GM18511 (cell line): ENCODE measurements around the gene SUPT4H1.
"Not testable (repeated sequence)": the region's sequence is repeated elsewhere in the genome, so short reads cannot be mapped to it uniquely, and the experiment has no call there.

Source experiments
- ATAC-seq: cut with Tn5 transposase; IDR thresholded peaks from one replicate; pipeline ENCODE4 v1.9.1; 2021; ENCODE audit warnings: mild to moderate bottlenecking, moderate library complexity; ENCODE audit not compliant: unreplicated experiment

SUPT4H1 gene

DNA sequence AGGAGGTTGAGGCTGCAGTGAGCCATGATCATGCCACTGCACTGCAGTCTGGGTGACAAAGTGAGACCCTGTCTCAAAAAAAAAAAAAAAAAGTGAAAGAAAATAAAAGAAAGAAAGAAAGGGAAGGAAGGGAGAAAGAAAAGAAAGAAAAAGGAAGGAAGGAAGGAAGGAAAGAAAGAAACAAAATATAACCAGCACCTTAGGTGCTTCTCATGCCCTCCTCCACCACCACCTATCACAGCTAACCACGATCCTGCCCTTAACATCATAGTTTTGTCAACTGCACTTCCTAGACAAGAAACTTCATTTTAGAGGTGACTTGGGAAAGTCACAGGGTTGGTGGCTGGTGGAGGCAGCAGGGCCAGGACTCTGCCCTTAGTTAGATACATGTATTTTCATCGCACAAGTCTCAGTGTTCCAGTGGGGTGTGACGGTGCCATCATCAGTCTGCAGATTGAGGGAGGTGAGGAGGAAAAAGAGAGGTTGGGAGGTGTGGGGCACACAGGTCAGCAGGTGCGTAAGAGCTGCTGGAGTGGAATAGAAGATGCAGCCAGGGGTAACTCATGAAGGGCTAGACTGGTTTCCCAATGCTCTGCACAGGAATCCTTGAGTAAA, 10.0 kb downstream of the SUPT4H1 start:
- no peak for ATAC-seq

DNA sequence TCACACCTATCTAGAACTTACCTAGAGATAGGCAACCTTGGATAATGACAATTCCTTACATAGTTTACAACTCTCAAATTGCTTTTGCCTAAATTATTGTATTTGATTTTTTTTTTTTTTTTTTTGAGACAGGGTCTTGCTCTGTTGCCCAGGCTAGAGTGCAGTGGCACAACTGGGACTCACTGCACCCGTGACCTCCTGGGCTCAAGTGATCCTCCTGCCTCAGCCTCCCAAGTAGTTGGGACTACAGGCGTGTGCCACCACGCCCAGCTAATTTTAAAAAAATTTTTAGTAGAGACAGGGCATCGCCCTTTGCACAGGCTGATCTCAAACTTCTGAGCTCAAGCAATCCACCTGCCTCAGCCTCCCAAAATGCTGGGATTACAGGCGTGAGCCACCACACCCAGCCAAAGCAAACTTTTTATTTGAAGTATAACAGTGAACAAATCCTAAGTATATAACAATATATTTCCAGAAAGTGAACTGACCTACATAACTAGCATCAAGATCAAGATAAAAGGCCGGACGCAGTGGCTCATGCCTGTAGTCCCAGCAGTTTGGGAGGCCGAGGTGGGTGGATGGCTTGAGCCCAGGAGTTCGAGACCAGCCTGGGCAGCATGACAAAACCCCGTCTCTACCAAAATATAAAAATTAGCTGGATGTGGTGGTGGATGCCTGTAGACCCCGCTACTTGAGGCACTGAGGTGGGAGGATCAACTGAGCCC, 10.7 kb downstream of the SUPT4H1 start:
- not testable (repeated sequence) for ATAC-seq

DNA sequence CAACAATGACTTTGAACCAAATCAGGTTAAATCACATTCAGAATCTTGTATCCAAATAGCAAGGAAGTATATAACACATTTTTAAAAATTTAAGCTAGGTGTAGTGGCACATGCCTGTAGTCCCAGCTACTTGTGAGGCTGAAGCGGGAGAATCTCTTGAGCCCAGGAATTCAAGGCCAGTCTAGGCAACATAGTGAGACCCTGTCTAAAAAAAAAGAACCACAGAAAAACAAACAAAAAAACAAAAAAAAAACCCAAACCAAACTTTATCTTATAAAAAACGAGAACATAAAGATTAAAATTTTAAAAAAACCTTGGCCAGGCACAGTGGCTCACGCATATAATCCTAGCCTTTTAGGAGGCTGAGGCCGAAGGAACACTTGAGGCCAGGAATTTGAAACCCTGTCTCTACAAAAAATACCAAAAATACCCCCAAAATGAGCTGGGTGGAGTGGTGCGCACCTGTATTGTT, 11.6 kb downstream of the SUPT4H1 start:
- no peak for ATAC-seq

DNA sequence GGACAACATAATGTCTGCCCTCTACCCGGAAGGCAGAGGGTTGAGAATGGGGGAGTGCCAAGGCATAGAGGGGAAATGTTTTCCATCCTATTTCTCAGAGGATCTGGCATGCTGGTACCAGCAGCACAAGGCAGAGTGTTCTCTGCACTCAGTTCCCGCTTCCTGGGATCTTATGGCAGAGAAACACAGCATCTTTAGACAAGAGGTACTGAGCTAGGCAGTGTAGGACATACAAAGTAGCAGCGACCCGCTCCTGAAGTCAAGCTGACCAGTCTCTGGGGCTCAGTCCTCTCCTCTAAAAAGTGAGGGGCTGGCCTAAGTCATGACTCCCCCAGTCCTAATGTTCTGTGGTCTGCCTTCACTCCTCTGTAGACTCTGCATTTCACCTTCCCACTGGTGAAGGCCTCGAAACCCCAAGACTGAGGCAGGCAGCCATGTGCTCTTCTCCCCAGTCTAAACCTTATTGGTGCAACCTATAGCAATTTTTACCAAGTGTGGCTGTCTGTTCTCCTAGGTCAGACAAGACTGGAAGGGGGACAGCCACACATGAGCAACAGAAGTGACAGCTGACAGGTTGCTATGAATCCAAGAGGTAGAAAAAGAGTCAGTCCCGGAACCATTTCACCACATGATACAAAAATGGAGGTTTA, 12.1 kb downstream of the SUPT4H1 start:
- no peak for ATAC-seq

DNA sequence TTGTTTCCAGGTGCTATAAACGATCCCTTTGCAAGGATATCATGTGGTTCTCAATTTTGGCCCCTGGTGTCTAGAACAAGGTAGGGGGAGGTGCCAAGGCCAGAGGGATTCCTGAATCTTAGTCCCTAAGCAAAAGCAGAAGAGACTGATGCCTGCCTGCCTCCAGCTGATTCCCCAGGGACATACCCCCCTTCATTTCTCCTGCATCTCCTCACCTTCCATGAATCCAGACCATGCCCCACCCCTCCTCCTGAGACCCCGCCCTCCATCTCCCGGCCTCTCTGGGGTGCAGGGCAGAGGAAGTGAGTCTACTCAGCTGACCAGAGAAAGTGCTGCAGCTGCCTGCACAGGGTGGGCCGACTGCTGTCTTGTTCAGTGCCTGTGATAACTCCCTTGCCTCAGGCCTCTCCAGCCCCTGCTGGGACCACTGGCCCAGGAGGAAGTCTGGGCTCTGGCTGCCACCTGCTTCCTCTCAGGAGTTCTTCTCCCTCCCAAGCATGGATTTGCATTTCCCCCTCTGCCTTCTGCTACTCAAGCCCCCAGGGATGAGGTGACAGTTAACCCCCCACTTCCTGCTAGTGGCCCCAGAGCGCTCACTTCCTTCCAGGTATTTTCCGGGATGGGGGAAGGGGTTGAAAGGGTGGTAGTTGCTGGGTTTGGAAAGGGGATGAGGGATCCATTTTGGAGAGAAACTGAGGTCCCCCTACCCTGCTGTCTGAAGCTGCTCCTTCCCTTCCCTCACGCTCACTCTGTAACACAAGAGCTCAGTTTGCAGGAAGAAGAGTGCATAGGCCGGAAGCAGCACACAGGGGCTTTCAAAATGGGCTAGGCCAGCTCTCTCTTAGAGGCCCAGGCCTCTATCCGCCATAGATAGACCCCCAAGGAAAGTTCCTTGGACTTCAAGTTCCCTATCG, 12.9 kb downstream of the SUPT4H1 start:
- ATAC-seq: peak; percentile 36

DNA sequence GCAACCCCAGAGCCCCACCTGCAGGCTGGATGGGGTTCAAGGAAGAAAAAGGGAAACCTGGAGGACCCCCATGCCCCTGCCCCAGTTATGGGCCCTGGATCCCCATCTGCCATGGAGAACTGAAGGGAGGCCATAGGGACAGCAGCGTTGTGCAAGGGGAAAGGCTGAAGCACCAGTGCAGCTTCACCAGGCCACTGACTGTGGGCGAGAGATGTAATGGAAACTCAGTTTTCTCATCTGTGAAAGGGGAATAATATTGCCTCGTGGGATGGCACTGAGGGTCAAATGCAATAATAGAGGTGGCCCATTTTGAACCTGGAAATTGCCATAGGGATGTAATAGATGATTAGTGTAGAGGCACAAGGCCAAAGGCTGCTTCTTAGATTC, 13.6 kb downstream of the SUPT4H1 start:
- ATAC-seq: peak; percentile 1

DNA sequence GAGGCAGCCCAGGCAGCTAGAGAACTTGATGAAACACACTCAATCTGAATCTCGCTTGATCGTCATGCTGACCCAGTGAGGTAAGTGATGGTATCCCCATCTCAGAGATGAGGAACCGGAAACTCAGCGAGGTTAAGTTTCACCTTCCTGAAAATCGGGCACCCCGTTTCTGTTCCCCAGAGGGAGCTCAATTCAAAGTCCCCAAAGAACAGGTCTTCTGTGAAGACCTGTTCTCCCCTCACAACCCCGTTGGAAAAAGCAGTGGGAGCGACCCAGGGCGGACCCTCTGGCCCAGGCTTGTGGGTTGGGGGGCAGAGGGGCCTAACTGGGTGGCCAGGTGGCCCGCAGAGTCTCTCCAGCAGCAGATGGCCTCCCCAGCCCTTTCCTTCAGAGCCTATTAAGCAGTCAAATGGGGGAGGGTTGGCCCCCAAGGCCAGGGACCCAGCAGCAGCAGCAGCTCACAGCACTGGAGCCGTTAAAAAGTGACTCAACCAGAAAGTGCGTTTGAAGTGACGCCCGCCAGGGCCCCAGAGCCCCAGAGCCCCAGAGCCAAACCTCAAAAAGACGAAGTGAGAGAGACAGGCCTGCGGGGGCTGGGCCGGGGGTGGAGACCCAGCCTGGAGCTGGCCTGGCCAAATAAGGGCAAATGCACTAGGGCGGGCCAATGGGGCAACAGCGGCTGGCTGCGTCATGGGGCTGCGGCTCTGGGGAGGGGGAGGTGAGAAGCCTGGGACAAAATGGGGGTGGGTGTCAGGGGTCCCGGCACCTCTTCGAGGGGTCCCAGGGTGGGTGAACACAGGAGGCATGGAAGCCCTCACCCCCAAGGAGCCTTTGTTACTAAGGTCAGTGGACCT, 14.2 kb downstream of the SUPT4H1 start:
- peak; percentile 62 for ATAC-seq

DNA sequence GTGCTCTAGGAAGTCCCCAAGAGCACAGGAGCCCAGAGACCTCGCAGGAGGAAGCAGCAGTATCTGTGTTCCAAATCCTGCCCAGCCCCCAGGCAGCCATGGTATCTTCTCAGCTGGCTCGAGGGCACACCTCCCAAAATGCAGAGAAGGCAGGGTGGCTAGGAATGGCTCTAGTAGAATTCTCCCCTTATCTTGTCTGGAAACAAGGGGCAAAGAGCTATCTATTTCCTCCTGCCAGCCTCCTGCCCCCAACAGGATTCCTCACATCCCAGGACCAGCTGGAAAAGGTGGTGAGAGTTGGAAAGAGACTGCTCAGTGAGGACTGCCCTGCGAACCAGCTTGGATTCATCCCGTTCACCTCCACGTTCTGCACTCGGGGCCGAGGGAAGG, 14.8 kb downstream of the SUPT4H1 start:
- ATAC-seq: no peak

DNA sequence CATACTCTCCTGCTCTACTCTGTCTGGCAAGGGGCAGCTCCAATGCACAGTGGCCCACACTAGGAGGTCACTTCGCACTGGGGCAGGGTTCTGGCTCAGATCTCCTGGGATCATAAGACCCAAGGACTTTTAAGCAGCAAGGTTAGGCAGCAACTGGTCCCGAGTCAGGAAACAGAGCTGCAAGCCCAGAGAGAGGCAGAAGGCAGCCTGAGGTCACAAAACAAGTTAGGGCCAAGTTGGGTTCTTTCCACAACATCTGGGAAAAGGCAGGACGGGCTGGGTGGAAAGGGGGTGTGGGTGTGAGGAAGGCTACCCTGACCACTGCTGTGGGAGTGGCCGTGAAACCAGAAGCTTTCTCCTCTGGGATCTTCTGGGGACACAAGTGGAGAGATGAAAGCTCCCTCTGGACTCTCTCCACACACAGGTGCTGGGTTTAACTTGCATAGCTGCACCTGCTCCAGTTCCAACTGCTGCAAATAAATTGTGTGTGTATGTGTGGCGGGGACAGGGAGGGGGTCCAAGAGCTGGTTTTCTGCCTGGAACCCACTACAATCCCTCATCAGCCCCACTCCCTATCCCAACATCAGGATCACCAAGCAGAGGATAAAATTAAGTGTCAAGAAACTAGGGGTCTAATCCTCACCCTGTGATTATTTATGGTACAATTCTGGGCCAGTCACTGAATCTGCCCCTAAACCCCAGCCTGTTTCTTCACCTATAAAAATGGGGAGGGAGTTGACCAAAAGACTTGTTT, 15.4 kb downstream of the SUPT4H1 start:
- ATAC-seq: no peak

DNA sequence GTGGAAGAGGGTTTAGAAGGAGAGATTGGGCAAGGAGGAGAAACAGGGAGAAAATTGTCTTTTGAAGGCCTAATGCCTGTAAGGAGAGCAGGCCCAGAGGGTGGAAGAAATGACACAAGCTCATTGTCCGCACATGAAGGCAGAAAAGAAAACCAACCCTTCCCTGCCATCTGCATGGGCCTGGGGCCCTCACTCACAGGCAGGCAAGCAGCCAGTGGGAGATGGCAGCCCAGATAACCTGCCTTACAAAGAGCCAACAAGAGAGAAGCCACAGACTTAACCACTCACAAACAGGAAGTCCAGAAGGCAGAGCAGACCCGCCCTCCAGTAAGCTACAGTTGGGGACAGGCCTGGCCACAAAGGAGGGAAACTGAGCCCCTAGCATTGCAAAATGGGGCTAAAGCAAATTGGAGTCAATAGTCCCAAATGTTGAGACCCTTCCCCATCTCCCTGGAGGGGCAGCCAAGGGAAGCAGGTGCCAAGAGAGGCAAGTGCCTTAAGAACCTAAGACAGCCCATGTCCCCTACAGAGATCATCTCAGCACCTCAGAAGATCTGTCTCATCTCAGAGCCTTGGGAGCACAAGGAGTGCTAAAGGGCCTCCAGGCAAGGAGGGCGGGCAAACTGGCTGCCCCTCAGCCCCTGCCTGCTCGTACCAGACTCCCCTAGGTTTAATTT, 16.1 kb downstream of the SUPT4H1 start:
- ATAC-seq: no peak

DNA sequence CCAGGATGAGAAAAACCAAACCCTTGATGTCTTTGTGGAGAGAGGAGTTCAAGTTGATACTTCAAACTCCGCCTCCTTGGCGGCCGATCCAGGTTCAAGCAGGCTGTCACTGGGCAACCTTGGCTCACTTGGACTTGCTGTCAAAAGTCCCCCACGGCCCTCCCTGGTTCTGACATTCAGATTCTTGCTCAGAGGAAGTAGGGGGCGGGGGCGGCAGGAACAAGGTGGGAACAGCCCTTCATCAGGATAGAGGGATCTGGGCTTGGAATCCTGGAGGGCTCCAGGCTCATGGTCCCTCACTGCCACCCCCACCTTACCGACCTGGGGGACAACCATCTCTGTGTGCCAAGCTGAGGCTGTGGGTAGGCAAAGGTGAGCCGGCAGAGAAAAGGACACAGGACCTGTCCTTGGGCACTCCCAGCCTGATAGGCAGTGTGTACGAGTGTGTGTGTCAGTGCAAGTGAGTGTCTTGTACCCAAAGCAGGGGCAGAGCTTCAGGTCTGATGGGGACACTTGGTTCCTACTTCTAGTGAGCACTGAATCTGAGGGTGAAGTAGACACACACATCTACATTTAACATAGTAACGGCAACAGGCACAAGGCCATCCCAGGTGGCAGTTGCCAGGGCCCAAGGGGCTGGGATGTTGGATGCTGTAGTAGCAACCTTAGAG, 16.8 kb downstream of the SUPT4H1 start:
- ATAC-seq: no peak

DNA sequence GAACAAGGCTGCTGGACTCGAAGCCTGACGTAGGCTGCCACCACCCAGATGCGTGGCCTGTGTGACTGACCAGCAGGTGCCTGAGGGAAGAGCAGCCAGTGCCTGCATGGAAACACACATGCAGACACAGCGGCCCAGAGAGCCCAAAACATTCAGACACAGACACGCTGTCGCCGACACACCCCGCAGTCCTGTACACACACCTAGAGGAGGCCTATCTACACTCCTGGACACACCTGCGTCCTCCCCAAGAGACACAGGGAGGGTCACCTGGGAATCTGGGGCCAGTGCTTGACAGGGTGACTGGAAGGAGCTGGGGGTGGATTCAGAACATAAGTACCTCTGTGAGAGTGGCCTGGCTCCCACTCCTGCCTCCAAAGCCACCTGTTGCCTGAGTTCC, 17.3 kb downstream of the SUPT4H1 start:
- ATAC-seq: no peak

DNA sequence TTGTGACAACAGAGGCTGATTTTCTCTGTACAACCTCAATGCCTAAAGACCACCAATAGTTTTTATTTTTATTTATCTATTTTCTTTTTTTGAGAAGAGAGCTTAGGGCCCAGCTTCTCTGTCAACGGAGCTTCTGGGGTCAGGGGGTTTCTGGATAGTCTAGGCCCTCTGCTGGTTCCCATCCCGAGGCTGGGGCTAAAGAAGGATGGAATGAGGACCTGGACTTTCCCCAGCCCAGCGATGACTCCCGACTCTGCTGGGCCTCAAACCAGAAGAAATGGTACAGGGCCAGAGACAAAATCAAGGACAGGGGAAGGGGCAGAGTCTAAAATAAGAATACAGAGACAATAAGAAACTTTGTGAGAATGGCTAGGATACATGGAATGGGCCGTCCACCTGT, 17.7 kb downstream of the SUPT4H1 start:
- ATAC-seq: no peak

DNA sequence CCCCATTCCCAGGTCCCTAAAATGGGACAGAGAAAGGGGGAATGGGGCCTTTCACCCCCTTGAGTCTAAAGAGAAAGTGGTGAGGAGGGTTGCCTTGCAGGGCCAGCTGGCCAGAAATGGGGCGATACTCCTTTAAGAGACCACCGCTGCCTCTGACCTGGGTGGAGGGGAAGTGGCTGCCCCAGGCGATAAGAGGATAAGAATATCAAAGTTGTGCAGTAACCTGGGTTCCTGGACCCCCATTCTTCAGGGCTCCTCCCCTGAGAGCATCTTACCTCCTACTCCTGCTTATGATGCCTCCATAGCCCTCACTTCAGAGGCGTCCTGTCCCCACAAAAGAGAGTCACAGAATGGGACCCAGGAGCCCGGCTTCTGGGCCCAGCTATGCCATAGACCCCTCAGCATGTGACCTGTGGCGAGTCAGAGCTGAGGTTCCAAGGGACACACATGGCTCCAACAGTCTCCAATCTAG, 18.2 kb downstream of the SUPT4H1 start:
- no peak for ATAC-seq

DNA sequence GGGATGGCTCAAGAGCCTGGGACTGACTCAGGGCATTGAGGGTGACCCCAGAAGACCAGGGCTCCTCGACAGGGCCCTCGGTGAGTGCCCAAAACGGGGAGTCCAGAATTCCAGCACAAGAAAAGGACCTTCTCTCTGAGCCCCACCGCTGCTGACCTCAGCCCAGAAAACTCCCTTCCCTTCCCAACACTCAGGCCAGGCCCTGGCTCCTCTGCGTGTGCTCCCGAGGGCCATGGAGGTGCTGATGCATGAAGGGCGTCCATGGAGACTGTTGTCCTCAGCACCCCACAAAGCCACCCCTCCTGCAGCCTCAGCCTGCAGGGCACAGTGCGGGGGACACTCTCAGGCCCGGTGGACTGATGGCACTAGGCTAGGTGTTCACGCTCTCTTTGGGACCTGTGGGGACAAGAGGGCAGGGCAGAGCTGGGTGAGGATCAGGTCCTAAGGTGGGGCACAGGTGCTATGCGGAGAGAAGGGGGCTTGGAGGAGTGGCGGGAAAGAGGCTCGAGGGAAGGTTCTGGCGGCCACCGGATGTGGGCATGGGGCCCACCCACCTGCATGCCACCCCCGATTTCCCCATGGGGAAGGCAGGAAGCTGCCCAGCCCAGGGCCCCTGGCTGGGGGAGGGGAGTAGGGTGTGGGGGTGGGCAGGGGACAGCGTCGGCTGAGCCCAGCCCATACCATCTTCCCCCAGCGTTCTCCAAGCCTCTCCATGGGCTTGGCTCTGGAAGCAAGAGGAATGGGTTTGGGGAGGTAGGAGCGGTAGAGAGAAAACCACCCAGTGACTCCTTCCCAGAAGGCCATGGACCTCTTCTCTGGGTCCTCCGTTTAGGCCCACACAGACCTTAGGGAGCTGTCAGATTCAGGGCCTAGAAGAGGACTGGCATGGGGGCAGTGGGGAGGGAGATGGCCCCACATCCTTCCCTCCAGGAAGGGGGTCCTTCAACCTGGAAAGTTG, 18.9 kb downstream of the SUPT4H1 start:
- no peak for ATAC-seq

DNA sequence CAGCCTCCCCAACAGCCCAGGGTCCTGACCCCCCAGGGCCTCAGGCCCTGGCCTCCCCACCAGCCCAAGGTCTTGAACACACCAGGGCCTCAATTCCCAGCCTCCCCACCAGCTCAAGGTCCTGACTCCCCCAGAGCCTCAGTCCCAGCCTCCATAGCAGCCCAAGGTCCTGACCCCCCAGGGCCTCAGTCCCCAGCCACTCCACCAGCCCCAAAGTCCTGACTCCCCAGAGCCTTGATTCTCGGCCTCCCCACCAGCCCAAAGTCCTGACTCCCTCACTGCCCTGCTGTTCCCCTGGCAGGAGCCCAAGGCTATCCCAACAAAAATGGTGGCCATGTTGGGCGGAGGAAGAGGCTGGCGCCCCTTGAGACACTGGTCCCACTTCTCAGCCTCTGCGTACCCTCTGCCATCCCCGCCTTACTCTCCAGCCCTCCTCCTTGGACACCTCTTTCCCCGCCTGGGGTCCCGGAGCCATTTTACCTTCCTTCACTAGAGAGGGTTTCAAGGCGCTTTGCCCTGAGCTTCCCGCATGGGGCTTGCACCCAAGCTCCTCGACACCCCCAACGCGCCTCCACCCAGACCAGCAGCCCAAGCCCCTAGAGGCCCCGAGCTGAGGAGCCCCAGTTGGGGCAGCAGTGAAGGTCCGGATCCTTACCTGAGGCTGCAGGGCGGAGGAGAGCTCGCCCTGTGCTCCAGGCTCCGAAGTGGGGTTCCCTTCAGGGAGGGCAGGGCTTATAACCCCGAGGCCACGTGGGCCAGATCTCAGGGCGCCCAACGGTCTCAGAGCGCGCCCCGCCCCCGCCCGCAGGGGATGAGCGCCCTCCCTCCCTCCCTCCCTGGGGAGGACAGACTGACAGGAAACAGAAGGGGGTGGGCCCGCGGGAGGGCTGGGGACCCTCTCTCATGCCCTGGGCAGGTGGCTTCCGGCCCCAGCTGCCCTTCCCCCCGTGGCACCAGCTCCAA, 19.9 kb downstream of the SUPT4H1 start:
- ATAC-seq: no peak
